DMS 273 treated with DMSO at 0.1 percent for 48 hours (cell line): Measurements from ENCODE around the gene WWOX.
A peak's percentile ranks its signal among the peaks of the same experiment; 100 is the strongest.

ENCODE experiments used
- DNase-seq: peaks from one replicate; lab custom pipeline; 2025; lab: John Stamatoyannopoulos, UW

WWOX gene

DNA sequence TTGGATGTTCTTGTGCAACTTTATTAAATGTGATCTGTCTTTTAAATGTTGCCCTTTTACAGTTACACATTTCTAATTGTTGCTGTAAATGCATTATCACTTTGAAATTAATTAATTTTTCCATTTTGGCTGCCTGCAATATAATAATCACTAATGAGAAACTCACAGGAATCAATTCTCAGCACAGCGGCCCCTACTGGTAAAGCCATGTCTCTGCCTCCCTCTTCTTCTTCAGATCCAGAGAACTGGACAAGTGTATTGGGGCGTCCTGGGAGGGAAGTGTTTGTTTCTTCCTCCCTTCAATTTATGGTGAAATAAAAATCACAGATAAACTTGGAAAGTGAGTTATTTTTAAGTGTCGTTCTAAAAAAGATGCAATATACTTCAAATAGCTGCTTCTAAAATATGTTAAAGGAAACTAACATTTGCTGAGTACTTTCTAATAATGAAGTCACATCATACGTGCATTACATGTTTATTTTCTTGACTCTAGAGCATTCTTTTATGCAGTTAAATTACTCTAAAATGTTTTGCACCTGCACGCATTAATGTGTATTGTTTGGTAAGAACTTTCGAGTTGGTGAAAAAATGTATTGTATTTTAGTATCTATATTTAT, 338.0 kb downstream of the WWOX start:
- DNase-seq = no peak

GRCh38 chr16:78438219-78438618, 338.8 kb downstream of the WWOX start:
- no peak for DNase-seq

- no peak for DNase-seq
These were observed 339.2 kb downstream of the WWOX start for GRCh38 chr16:78438632-78439031.

DNA sequence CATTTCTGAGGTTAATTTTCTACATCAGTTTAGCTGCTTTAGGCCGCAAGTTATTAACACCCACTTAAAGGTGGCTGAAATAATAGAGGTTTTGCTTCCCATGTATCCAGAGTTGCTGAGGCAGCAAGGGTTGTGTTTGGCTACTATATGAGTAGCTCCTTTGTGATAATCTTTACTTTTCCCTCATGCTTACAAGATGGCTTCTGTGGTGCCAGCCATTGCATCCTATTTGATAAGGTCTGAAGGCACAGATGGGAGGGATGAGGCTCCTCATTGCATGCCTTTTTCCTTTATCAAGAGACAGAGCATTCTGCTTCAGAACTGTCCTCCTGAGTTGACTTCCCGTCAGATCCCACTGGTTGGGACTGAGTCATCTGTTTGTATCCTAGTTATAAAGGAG, 340.2 kb downstream of the WWOX start:
- DNase-seq = no peak

- DNase-seq = no peak
These were observed 341.8 kb downstream of the WWOX start for GRCh38 chr16:78441298-78441697.

- DNase-seq = no peak
These were observed 344.3 kb downstream of the WWOX start for GRCh38 chr16:78443542-78444364.

DNA sequence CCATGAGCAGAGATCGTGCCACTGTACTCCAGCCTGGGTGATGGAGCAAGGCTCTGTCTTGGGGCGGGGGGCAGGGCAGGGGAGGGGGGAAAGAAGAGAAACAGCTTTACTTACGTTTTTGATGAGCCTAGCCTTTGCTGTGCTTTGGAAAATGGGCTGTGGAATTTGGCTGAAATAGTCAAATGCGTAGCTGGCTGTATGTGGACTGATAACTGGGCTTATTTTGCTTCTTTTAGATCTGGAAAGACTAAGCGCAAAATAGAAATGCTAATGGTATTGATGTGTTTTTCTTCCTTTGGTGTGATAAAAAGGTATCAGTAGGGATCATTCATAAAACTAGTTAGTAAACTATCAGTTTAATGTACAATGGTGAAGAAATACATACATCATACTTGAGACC, 346.4 kb downstream of the WWOX start:
- DNase-seq = no peak

DNA sequence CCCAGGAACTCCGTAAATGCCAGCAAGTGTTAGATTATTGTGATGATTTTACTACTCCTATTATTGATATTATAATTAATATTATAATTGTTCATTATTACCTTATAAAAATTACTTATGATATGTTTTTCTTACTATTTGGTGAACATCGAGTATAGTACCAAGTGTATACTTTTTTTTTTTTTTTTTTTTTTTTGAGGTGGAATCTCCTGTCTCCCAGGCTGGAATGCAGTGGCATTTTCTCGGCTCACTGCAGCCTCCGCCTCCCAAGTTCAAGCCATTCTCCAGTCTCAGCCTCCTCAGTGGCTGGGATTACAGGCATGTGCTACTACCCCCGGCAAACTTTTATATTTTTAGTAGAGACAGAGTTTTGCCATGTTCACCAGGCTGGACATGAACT, 347.0 kb downstream of the WWOX start:
- DNase-seq = peak; percentile 3

GRCh38 chr16:78446992-78447563, 347.6 kb downstream of the WWOX start:
- no peak for DNase-seq

DNA sequence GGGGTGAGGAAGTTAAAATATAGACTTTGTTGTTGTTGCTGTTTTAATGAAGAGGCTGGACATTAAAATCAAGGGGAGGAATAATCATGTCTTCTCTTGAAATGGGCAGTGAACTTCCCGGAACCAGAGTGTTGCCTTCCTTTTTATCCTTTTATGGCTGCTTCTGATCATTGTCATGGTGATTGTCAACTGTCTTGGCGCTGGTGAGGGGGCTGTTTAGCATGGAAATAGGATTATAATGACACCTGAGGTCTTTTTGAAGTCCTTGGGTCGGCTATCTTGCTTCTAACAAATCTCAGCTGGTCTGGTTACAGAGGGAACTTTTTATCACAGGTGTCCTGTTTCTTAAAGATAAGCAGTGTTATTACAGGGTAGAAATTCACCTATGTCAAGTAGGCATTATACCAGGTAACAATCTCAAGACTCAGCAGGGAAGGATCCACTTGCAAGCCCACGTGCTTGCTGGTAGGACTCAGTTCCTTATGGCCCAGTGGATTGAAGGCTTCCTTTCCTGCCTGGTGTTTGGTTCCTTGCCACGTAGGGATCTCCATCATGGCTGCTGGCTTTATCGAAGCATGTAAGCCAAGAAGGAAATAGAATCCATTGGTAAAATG, 349.3 kb downstream of the WWOX start:
- DNase-seq = no peak

- DNase-seq = no peak
These were observed 350.8 kb downstream of the WWOX start for GRCh38 chr16:78450255-78450654.

DNA sequence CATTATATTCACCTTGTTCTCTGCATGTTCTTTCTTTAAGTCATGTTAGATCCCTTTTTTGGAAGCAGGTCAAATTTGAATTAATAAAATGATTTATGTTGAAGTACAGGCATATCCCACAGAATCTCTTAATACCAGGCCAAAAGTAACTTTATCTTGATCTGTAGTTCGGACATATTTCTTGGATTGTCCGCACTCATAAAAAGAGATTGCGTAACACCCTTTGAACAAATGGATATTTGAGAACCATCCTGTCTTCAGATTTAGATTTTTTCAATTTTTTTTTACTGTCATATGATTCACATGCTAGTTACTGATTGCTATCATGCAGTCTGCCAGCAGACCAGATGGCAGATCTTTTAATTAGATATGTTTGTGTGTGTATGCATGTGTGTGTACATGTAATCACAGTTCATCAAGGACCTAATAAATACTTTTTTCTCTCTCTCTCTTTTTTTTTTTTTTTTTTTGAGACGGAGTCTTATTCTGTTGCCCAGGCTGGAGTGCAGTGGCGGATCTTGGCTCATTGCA, 352.6 kb downstream of the WWOX start:
- DNase-seq = no peak

DNA sequence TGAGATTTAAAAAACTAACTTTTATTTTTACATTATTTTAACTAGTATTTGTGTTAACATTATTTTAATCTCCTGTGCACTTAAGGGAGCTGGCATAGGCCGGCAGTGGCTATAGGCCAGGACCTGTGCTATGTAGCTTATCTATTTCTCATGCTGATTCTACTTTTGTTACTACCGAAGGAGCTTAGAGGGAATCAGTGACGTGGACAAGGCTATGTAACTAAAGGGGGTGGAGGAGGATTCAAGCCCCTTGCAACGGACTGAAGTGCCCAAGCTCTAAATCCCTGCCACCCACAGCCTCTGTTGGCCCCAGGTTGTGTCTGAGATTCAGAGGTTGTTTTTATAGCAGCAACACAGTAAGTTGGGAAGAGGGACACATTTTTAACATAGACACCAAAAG, 356.4 kb downstream of the WWOX start:
- no peak for DNase-seq

DNA sequence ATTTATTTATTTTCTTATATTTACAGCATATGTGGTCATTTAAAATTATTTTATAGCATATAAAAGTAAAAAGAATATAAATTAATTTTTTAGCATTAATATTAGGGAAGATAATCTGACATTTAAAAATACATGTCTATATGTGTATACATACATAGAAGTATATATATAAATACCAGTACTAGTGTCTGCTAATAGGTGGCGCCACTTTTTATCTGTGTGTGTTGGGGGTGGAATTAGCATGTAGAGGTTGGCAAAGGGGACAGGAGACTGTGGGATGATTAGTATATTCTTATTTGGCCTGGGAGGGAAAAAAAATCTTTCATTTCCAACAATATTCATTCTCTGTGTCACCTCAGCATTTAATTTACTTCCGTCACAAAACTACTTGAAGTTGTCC, 359.1 kb downstream of the WWOX start:
- no peak for DNase-seq

- no peak for DNase-seq
These were observed 361.0 kb downstream of the WWOX start for GRCh38 chr16:78460428-78460827.

GRCh38 chr16:78461087-78461486, 361.6 kb downstream of the WWOX start:
- DNase-seq = no peak

GRCh38 chr16:78461496-78462287, 362.2 kb downstream of the WWOX start:
- DNase-seq = no peak

- no peak for DNase-seq
These were observed 363.1 kb downstream of the WWOX start for GRCh38 chr16:78462288-78463208.

DNA sequence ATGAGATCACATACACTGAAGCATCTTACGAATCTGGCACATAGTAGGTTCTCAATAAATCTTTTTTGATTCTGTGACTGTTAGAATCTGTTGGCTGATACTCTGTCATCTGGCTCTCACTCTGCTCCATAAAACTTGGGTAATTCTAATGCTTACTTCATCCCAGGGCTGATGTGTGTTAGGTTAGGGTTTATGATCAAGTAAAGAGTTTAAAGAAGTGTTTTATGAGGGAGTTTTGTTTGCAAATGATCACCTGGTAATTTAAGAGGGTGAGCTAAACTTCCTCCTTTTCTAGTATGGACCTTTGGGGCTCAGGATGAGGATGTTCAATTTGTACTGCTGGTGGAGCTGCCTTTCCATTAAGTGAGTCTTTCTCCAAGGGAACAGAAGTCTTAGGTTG, 364.1 kb downstream of the WWOX start:
- DNase-seq = no peak

DNA sequence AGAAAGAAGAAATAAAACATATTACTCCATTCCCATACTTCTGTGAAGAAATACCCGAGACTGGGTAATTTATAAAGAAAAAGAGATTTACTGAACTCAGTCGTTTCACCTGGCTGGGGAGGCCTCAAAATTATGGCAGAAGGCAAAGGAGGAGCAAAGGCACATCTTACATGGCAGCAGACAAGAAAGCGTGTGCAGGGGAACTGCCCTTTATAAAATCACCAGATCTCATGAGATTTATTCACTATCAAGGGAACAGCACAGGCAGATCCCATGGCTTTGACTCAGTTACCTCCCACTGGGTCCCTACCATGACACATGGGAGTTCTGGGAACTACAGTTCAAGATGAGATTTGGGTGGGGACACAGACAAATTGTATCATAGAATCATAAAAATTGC, 365.4 kb downstream of the WWOX start:
- no peak for DNase-seq

- DNase-seq = no peak
These were observed 366.3 kb downstream of the WWOX start for GRCh38 chr16:78465730-78466129.
